ENCODE measurements around the gene TBC1D5. TPM values are rescaled to one million over a fixed set of nuclear protein-coding genes. Genes with fewer than 3 reads are reported as not detected.

The TBC1D5 gene
- total and polyA plus RNA-seq, 2 of the 8 experiments (the other 6 are each of a cell fraction or from before 2014, with no cell fraction given): 11.0 to 22.9 TPM

DNA sequence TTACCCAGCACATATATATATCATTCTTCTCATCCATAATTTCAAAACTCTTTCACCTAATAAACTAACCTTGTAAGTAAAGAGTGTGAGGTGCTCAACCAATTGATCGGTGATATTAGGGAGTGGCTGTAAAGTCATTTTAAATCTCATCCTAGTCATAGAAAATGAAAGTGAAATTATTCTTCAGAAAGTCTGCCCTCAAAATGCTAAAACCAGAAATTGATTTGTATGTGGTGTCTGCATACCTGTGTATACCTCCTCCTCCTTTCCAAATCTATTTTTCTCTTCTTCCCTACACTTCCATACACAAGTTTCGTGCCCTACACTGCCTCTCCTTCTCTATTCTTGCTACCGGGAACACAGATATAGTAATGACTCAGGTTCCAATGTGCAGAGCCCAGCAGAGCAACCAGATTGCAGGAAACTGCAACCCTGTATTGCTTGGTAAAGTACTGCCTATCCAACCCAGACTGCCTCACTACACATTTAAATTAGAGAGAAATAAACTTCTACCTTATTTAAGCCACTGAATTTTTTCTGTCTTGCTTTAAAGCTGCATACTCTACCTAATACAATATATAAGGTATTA, 7.4 kb upstream of the TBC1D5 start:
- Histone ChIP-seq H2BK5ac (ENCODE audit: low read depth, low read length) (no peak overlapping the region), H3K4me3 (ENCODE audit: extremely low read depth in 1 of 4, insufficient read depth in 2 of 4, low read depth in 3 of 4, low read length in 4 of 4) (no peak overlapping the region), H3K18ac (ENCODE audit: extremely low read depth, low read length) (no peak overlapping the region), H3K56ac (replicated peaks; ENCODE audit: insufficient read length, low read depth, low read length) (no peak overlapping the region), H2BK12ac (ENCODE audit: low read depth, low read length) (no peak overlapping the region), H3K79me1 (ENCODE audit: low read depth, low read length) (no peaks in the 10 kb centered on the region), H3K4me1 (replicated peaks in 1 of 4; ENCODE audit: control insufficient read depth in 3 of 4, insufficient read depth in 4 of 4, low read length in 3 of 4) (no peaks in the 10 kb centered on the region), H3K4ac (replicated peaks; ENCODE audit: insufficient read length, low read depth, low read length) (no peak overlapping the region), H4K91ac (replicated peaks; ENCODE audit: insufficient read length, low read length) (no peak overlapping the region), H3K14ac (ENCODE audit: insufficient read length) (no peak overlapping the region), H3K4me2 (ENCODE audit: insufficient read depth in 1 of 2, low read depth in 2 of 2, low read length in 2 of 2) (no peak overlapping the region), H4K5ac (ENCODE audit: insufficient read length, low read depth, low read length) (no peak overlapping the region), H2BK15ac (ENCODE audit: low read length) (no peak overlapping the region), H3K23me2 (ENCODE audit: low read depth, low read length) (no peaks in the 10 kb centered on the region), H3K79me2 (ENCODE audit: control insufficient read depth in 1 of 2, insufficient read depth in 2 of 2, low read length in 2 of 2) (no peaks in the 10 kb centered on the region), H3K27me3 (replicated peaks in 1 of 4; ENCODE audit: control insufficient read depth in 3 of 4, extremely low read depth in 1 of 4, insufficient read depth in 3 of 4, low read length in 3 of 4) (no peaks in the 10 kb centered on the region), H3K36me3 (ENCODE audit: control insufficient read depth in 2 of 4, insufficient read depth in 4 of 4, low read length in 3 of 4) (no peaks in the 10 kb centered on the region), H4K20me1 (replicated peaks in 1 of 2; ENCODE audit: control insufficient read depth in 1 of 2, insufficient read depth in 2 of 2, low read length in 2 of 2) (no peaks in the 10 kb centered on the region), H2AFZ (ENCODE audit: low read length) (no peak overlapping the region), H3K9me3 (ENCODE audit: insufficient read depth in 2 of 2, low read depth in 1 of 2, low read length in 1 of 2) (no peaks in the 10 kb centered on the region), H3K9ac (replicated peaks in 1 of 4; ENCODE audit: extremely low read depth in 1 of 4, low read depth in 3 of 4, low read length in 3 of 4) (no peak overlapping the region), H2BK120ac (replicated peaks; ENCODE audit: low read depth, low read length) (no peak overlapping the region), H3K27ac (ENCODE audit: low read depth, low read length) (no peak overlapping the region), H2AK5ac (ENCODE audit: low read depth, low read length) (no peak overlapping the region), H3K23ac (ENCODE audit: insufficient read length) (no peak overlapping the region), H4K8ac (ENCODE audit: extremely low read depth, insufficient read depth, low read length) (no peak overlapping the region), H2BK20ac (ENCODE audit: low read length) (no peak overlapping the region)
- no peak for TF ChIP-seq FOSL1 (IDR thresholded peaks at IDR 0.05; ENCODE audit: insufficient read depth, low read depth, low read length)
- CTCF ChIA-PET (ENCODE audit: partially characterized antibody): no interaction called here
- DNase-seq (ENCODE audit: low read depth in 1 of 2, low spot score in 2 of 2) (no peak), FAIRE-seq (no peak)
- 86 to 100% methylated on average over 1 to 3 of the region's 3 CpGs for WGBS, 2 experiments (ENCODE audit: extremely low coverage in 1 of 2, insufficient coverage in 1 of 2, insufficient read length in 1 of 2, insufficient replicate concordance in 2 of 2, low coverage in 1 of 2, low lambda C conversion rate in 2 of 2, missing lambda C conversion rate in 1 of 2)
- POLR2A ChIA-PET (ENCODE audit: partially characterized antibody): no interaction called here
